ENCODE results near the gene S100A7A. TPM values are rescaled to one million over a fixed set of nuclear protein-coding genes. Genes with fewer than 3 reads are reported as not detected.
"Not testable (repeated sequence)": the region's sequence is repeated elsewhere in the genome, so short reads cannot be mapped to it uniquely, and the experiment has no call there.

The S100A7A gene
- total RNA-seq, 1 donor from 2014 or later: not detected

DNA sequence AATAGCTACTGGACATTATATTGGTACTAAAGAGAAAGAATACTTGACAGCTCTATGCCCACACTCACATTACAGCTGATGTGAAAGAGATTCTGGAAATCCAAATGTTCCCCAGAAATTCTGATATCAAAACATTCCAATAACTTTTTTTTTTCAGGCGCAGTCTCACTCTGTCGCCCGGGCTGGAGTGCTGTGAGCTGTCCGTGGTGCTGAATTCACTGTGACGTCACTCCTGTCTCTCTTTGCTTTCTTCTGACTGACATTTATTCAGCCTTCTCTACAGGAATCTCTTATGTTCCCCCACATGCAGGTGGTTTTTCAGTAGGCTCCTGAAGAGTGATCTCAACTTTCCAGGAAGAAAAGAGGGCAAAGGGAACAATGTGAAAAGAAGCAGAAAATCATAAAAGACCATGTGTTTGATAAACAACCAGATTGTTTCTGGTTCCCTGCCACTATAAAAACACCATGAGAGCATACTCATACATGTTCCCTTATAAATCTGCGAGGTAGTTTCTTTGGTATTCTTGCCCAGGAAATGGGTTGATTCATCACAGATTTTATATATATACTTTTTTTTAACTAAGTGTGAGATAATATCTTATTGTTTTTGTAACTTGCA, 6.2 kb downstream of the S100A7A start:
- DNase-seq (ENCODE audit: extremely low read depth, low read depth, low spot score): peak; percentile 25

GRCh38 chr1:153426809-153427208, 10.5 kb downstream of the S100A7A start:
- DNase-seq (ENCODE audit: extremely low read depth, low read depth, low spot score): no peak

DNA sequence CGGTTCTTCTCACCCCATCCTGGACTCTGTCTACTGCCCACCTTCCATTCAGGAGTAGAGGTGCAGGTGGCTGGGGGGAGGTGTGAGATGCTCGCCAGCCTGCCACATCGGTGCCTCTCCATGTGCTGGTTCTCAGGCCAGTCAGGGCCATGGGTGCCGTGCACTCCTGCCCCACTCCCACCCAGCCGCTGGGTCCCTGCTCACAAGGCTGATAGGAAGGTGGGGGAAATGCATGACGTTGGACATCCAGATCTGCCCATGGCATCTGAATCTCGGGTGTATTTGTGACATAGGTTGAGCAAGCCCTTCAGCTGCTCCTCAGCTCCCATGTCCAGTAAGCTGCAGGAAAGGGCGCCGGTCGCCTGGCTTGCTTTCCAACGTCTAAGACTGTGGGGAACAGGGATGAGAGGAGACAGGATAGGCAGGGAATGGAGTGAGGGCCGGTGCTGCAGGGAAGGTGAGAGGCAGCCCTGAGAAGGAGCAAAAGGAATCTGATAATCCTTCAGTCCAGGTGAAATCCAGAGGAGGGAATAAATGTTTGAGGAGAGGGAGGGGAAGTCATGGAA, 11.8 kb downstream of the S100A7A start:
- no peak for DNase-seq (ENCODE audit: extremely low read depth, low read depth, low spot score)

DNA sequence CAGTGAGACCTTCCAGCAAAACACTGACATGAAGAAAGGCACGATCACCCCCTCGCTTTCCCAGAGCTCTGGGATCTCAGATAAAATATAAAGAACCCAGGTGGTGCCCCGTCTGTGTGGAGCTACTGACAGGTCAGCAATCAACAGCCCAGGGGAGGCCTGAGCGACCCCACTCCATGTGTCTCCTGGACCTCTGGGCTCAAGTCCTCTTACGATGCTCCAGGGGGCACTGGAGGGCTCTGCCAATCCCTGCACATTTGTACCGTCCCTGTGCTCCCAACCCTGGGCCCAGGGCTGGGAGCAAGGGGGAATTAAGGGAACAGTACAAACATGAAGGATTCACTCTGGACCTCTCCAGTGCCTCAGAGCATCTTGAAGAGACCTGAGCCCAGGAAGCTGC, 12.5 kb downstream of the S100A7A start:
- no peak for DNase-seq (ENCODE audit: extremely low read depth, low read depth, low spot score)

GRCh38 chr1:153429266-153430165, 13.2 kb downstream of the S100A7A start:
- no peak for DNase-seq (ENCODE audit: extremely low read depth, low read depth, low spot score)

- DNase-seq (ENCODE audit: extremely low read depth, low read depth, low spot score): no peak
These were observed 13.8 kb downstream of the S100A7A start for GRCh38 chr1:153430166-153430553.

DNA sequence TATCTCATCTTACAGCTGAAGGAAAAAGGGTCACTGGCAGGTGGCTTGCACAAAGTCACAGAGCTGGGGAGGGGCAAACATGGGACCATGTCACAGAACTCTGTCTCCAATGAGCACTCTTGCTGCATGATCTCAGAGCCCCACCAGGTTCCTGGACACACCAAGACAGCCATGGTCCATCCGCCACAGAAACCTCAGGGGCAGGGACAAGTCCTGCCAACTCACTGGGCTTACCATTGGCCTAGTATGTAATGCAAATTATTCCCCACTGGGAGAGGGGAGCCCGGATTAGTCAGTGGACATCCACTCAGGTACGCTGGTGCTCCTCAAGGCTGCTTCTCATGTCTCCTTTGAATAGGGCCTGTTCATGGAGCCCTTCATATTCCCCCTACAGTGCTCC, 14.2 kb downstream of the S100A7A start:
- no peak for DNase-seq (ENCODE audit: extremely low read depth, low read depth, low spot score)

GRCh38 chr1:153431002-153431401, 14.7 kb downstream of the S100A7A start:
- DNase-seq (ENCODE audit: extremely low read depth, low read depth, low spot score): no peak

GRCh38 chr1:153431427-153431826, 15.1 kb downstream of the S100A7A start:
- DNase-seq (ENCODE audit: extremely low read depth, low read depth, low spot score): no peak

- no peak for DNase-seq (ENCODE audit: extremely low read depth, low read depth, low spot score)
These were observed 15.6 kb downstream of the S100A7A start for GRCh38 chr1:153431928-153432327.

- DNase-seq (ENCODE audit: extremely low read depth, low read depth, low spot score): no peak
These were observed 16.8 kb downstream of the S100A7A start for GRCh38 chr1:153432874-153433681.

DNA sequence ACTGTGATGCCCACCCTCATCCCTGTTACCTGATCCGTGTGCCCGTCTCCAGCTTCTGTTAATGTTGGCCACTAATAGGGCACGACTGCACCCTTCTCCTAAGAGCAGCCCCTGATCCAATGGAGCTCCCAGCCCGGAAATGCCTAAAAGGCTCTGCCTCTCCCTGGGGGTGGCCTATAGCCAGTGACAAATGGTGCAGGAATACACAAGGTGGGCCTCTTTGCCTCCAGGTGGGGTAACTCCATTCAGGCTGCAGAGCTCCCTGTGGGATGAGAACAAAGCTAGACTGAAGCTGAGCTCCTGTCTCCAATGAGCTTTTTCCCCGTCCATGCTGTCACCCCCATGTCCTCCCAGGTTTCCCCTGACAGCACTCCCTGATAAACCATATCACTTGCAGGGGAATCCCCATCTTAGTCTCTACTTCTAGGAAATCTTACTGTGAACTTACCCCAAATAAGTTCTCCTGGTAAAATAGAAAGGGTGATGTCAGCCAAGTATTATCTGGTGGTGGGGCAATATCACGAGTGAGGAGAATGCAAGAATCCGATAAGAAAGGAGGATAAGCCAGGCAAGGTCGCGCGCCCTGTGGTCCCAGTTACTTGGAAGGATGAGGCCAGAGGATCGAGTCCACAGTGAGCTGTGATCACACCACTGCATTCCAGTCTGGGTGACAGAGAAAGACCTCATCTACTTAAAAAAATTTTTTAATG, 18.6 kb downstream of the S100A7A start:
- DNase-seq (ENCODE audit: extremely low read depth, low read depth, low spot score): no peak

DNA sequence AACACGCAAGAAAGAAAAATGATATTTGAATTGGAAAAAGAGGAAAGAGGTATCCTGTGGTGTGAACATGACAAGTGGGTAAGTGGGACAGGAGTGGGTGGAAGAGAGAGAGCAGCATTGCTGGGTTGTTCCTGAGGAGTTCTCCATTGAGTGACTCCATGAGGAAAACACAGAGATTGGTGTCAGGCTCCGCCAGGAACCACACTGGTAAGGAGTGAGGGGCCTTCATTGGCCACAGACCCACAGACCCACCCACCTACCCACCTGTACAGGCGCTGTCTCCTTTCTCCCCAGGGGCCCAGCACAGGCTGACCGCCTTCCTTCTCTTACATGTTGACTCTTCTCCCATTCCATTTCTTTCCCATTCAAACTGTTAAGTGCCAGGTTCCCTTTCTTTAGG, 20.9 kb downstream of the S100A7A start:
- no peak for DNase-seq (ENCODE audit: extremely low read depth, low read depth, low spot score)

DNA sequence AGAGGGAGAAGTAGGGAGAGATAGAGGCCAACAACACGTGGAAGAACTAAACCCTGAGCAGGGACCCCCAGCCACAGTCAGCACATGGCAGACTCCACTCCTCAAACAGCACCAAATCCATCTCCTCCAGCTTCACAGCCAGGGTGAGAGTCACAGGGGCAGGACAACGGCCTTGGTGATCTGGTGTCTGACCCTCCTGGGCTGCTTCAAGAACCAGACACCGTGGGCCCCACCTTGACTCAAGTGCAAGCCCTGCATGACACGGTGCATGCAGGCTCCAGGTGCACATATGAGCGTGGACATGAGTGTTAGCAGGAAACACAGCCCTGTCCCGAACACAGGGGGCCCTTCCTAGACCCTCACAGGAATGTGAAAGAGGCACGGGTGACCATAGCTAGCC, 22.3 kb downstream of the S100A7A start:
- DNase-seq (ENCODE audit: extremely low read depth, low read depth, low spot score): no peak

- no peak for DNase-seq (ENCODE audit: extremely low read depth, low read depth, low spot score)
These were observed 23.0 kb downstream of the S100A7A start for GRCh38 chr1:153439273-153439672.

- no peak for DNase-seq (ENCODE audit: extremely low read depth, low read depth, low spot score)
These were observed 25.0 kb downstream of the S100A7A start for GRCh38 chr1:153441238-153441755.

GRCh38 chr1:153443486-153443885, 27.2 kb downstream of the S100A7A start:
- DNase-seq (ENCODE audit: extremely low read depth, low read depth, low spot score): no peak

- DNase-seq (ENCODE audit: extremely low read depth, low read depth, low spot score): no peak
These were observed 27.8 kb downstream of the S100A7A start for GRCh38 chr1:153444078-153444477.

- DNase-seq (ENCODE audit: extremely low read depth, low read depth, low spot score): no peak
These were observed 31.3 kb downstream of the S100A7A start for GRCh38 chr1:153447498-153448170.

GRCh38 chr1:153448851-153449250, 32.5 kb downstream of the S100A7A start:
- DNase-seq (ENCODE audit: extremely low read depth, low read depth, low spot score): not testable (repeated sequence)
